Sigmoid colon (tissue), 4 donors: ENCODE results near the gene SYNC.

Source experiments
- POLR2A ChIP-seq, 2 donors: fragments of 450-650 bp; IDR thresholded peaks; one replicate each; pipeline ENCODE4 v1.6.1; 2016; ENCODE audit warnings: antibody characterized with exemption in 2 of 2, mild to moderate bottlenecking in 2 of 2, moderate library complexity in 2 of 2
- POLR2AphosphoS5 ChIP-seq, 4 donors: sonication (generic); formaldehyde crosslinking; IDR thresholded peaks; one replicate each; pipeline ENCODE4 v1.6.1; 2017; ENCODE audit warnings: antibody characterized with exemption in 4 of 4
- TF ChIP-seq, protein P1 (sequence below), 4 experiments: fragments of 450-650 bp in 3 of 4; fragments of 200-600 bp in 1 of 4; IDR thresholded peaks; one replicate each; pipeline ENCODE4 v1.5.1; 2016 to 2019; ENCODE audit warnings: antibody characterized with exemption in 4 of 4, mild to moderate bottlenecking in 3 of 4, moderate library complexity in 2 of 4

DNA sequence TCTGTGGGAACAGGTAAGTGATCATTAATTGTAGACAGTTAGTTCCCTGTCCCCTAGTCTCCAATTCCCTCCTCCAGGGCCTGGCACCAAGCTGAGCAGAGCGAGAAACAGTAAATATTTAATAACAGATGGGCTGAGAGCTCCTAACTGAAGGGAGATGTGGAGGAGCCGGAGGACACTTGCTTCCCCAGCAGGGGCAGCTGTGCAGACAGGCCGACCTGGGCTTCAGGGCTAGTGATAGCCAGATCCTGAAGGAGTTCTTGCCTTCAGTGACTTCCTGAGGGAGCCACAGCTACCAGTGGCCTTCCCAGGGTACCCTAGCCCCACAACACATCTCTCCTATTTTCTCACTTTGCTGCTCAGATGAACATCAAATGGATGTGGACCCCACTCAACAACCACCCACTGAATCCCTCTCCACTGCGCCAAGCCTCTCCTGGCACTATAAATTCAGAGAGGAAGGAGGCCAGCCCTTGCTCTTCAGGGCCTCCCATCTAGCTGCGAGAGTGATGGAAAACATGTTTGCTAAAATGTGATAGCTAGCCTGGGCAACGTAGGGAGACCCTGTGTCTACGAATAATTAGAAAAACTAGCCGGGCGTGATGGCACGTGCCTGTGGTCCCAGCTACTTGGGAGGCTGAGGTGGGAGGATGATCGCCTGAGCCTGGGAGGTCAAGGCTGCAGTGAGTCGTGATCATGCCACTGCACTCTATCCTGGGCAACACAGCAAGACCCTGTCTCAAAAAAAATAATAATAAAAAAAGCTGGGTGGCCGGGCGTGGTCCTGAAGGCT is 26.9 kb upstream of the SYNC start:
- TF ChIP-seq, protein P1, sequence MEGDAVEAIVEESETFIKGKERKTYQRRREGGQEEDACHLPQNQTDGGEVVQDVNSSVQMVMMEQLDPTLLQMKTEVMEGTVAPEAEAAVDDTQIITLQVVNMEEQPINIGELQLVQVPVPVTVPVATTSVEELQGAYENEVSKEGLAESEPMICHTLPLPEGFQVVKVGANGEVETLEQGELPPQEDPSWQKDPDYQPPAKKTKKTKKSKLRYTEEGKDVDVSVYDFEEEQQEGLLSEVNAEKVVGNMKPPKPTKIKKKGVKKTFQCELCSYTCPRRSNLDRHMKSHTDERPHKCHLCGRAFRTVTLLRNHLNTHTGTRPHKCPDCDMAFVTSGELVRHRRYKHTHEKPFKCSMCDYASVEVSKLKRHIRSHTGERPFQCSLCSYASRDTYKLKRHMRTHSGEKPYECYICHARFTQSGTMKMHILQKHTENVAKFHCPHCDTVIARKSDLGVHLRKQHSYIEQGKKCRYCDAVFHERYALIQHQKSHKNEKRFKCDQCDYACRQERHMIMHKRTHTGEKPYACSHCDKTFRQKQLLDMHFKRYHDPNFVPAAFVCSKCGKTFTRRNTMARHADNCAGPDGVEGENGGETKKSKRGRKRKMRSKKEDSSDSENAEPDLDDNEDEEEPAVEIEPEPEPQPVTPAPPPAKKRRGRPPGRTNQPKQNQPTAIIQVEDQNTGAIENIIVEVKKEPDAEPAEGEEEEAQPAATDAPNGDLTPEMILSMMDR (IDR thresholded peaks at IDR 0.05), result no peak
- no peak for TF ChIP-seq POLR2A (IDR thresholded peaks at IDR 0.05)
- no peak for TF ChIP-seq POLR2AphosphoS5 (IDR thresholded peaks at IDR 0.05)
